Glutamatergic neuron (in vitro differentiated cells): ENCODE data around the gene BBX. TPM values are rescaled to one million over a fixed set of nuclear protein-coding genes. Genes with fewer than 3 reads are reported as not detected.
A peak's percentile ranks its signal among the peaks of the same experiment; 100 is the strongest.

Experiments
- DNase-seq: peaks from one replicate; pipeline ENCODE4 v3.0.0; 2022
- H3K27ac Mint-ChIP-seq: one replicate; pipeline ENCODE4 v1.8.0; 2020; ENCODE audit warnings: mild to moderate bottlenecking, mixed read lengths, inconsistent platforms; ENCODE audit not compliant: unreplicated experiment
- H3K27me3 Mint-ChIP-seq: one replicate; pipeline ENCODE4 v1.8.0; 2020; ENCODE audit warnings: mild to moderate bottlenecking, moderate library complexity, mixed read lengths, inconsistent platforms; ENCODE audit not compliant: unreplicated experiment
- H3K36me3 Mint-ChIP-seq: one replicate; pipeline ENCODE4 v1.8.0; 2020; ENCODE audit warnings: mild to moderate bottlenecking, mixed read lengths, inconsistent platforms; ENCODE audit not compliant: unreplicated experiment
- H3K4me1 Mint-ChIP-seq: one replicate; pipeline ENCODE4 v1.8.0; 2020; ENCODE audit warnings: mild to moderate bottlenecking, low read depth, mixed read lengths, inconsistent platforms; ENCODE audit not compliant: unreplicated experiment
- H3K4me3 Mint-ChIP-seq: one replicate; pipeline ENCODE4 v1.8.0; 2020; ENCODE audit warnings: mild to moderate bottlenecking, mixed read lengths, inconsistent platforms; ENCODE audit not compliant: unreplicated experiment
- H3K9me3 Mint-ChIP-seq: one replicate; pipeline ENCODE4 v1.8.0; 2020; ENCODE audit warnings: mild to moderate bottlenecking, moderate library complexity, mixed read lengths, inconsistent platforms; ENCODE audit not compliant: unreplicated experiment
- CTCF ChIP-seq: fragments of 200-600 bp; sonication (generic); IDR thresholded peaks from one replicate; pipeline ENCODE4 v1.5.0; 2021; ENCODE audit not compliant: partially characterized antibody, unreplicated experiment
- total RNA-seq: library from RNA; stranded (reverse); fragmentation: NEBNext Ultra II Directional; extraction: Animal tissue kit (Norgen Biotek cat#: 25700); gene quantifications from one replicate; pipeline ENCODE4 v1.2.1, GENCODE V29; 2021; ENCODE audit not compliant: unreplicated experiment

The BBX gene
- total RNA-seq, 1 donor from 2014 or later = 71.0 TPM

DNA sequence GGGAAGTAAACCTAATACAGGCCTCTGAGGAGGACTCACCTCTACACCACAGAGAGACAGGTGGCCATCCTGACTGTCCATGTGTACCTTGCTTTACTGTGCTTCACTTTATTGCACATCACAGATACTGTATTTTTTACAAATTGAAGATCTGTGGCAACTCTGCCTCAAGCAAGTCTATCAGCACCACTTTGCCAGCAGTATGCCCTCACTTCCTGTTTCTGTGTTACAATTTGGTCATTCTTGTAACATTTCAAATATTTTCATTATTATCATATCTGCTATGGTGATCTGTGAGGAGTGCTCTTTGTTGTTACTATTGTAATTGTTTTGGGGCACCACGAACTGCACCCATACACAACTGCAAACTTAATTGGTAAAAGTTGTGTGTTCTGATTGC, 78.0 kb downstream of the BBX start:
- H3K27me3 Mint-ChIP-seq = peaks cover 2% of the 10 kb centered on the region
- peak overlapping the region; percentile 25 for H3K4me3 Mint-ChIP-seq
- peaks cover 46% of the 10 kb centered on the region for H3K4me1 Mint-ChIP-seq
- DNase-seq = no peak
- TF ChIP-seq CTCF = no peak
- H3K36me3 Mint-ChIP-seq = peaks cover 15% of the 10 kb centered on the region
- peaks cover 10% of the 10 kb centered on the region for H3K9me3 Mint-ChIP-seq
- peak overlapping the region; percentile 79 for H3K27ac Mint-ChIP-seq

DNA sequence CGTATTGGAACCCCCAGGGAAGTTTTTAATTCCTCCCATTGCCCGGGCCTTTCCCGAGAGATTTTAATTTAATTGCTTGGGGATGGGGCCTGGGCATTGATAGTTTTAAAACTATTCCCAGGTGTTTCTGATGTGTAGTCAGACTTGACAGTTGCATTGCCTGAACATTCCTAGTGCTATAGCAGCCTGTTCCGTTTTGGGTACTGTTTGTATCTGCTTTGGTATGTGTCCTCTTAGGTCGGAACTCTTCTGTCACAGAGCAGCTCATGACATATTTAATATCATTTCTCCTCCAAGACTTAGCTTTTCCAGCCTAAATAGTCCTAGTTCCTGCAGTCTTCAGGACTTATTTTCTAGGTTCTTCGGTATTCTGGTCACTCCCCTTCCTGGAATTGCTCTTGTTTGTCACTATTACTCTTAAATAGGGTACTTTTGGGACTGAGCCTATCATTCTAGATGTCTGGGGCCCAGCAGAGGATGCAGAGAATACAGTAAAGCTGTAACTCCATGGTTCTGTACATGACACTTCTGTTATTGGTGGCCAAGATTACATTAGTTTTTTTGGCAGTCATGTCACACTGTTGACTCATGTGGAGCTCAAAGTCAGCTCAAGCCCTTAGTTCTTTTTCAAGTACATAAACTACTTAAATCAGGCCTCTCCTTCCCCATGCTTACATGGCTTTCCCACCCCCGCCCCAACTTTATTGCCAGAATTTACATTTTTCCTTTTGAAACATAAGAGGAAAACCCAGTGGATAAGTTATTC, 81.5 kb downstream of the BBX start:
- Mint-ChIP-seq H3K27ac (no peak overlapping the region), H3K27me3 (no peaks in the 10 kb centered on the region), H3K9me3 (peaks cover 12% of the 10 kb centered on the region), H3K4me1 (peaks cover 24% of the 10 kb centered on the region), H3K4me3 (no peak overlapping the region), H3K36me3 (peaks cover 26% of the 10 kb centered on the region)
- no peak for TF ChIP-seq CTCF
- DNase-seq = no peak

GRCh38 chr3:107611775-107612469, 89.2 kb downstream of the BBX start:
- no peaks in the 10 kb centered on the region for H3K27me3 Mint-ChIP-seq
- no peak for DNase-seq
- H3K4me1 Mint-ChIP-seq = no peaks in the 10 kb centered on the region
- H3K9me3 Mint-ChIP-seq = peaks cover 4% of the 10 kb centered on the region
- H3K27ac Mint-ChIP-seq = no peak overlapping the region
- H3K36me3 Mint-ChIP-seq = peaks cover 38% of the 10 kb centered on the region
- TF ChIP-seq CTCF = no peak
- H3K4me3 Mint-ChIP-seq = no peak overlapping the region

GRCh38 chr3:107612664-107613084, 89.9 kb downstream of the BBX start:
- Mint-ChIP-seq H3K27ac (no peak overlapping the region), H3K36me3 (peaks cover 33% of the 10 kb centered on the region), H3K9me3 (peaks cover 6% of the 10 kb centered on the region), H3K4me1 (no peaks in the 10 kb centered on the region), H3K4me3 (no peak overlapping the region), H3K27me3 (no peaks in the 10 kb centered on the region)
- no peak for TF ChIP-seq CTCF
- no peak for DNase-seq

DNA sequence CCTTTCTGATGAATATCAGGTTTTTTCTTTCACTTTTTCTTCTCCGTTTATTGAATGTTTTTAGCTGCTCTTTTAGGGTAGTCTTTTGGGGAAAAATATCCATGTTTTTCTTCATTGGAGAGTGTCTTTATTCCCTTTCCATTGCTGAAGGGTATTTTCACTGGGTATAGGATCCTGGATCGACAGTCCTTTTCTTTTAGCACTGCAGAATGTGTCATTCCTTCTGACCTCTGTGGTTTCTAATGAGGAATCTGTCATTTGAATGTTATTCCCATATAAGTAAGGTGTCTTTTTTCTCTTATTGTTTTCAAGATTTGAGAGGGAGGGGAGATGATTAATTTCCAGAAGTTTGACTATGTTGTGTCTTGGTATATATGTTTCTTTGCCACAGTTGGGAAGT, 96.8 kb downstream of the BBX start:
- TF ChIP-seq CTCF = no peak
- peaks cover 2% of the 10 kb centered on the region for H3K9me3 Mint-ChIP-seq
- no peak for DNase-seq
- no peaks in the 10 kb centered on the region for H3K27me3 Mint-ChIP-seq
- H3K4me1 Mint-ChIP-seq = peaks cover 16% of the 10 kb centered on the region
- H3K4me3 Mint-ChIP-seq = no peak overlapping the region
- H3K27ac Mint-ChIP-seq = no peak overlapping the region
- no peaks in the 10 kb centered on the region for H3K36me3 Mint-ChIP-seq
